H9 (cell line): ENCODE measurements around the gene MRAS. TPM values are rescaled to one million over a fixed set of nuclear protein-coding genes. Genes with fewer than 3 reads are reported as not detected.

Experiments used
- DNase-seq: peaks from one replicate; pipeline ENCODE4 v3.0.0-alpha.2; 2017
- H2AFZ ChIP-seq: one replicate; pipeline ENCODE4 v1.6.1; 2013; ENCODE audit warnings: mild to moderate bottlenecking, low read length, control low read depth, moderate library complexity
- H2AK5ac ChIP-seq: 2 replicates; pipeline ENCODE4 v1.6.1; 2013; ENCODE audit warnings: low read length, control low read depth, mixed read lengths; ENCODE audit not compliant: insufficient read length
- H2BK120ac ChIP-seq: one replicate; pipeline ENCODE4 v1.6.1; 2013; ENCODE audit warnings: low read depth, mild to moderate bottlenecking, low read length, control low read depth, inconsistent platforms; ENCODE audit not compliant: poor library complexity, severe bottlenecking
- H2BK12ac ChIP-seq: 2 replicates; pipeline ENCODE4 v1.6.1; 2013; ENCODE audit warnings: low read length, control low read depth, mixed read lengths, low read depth; ENCODE audit not compliant: insufficient read length
- H2BK15ac ChIP-seq: 2 replicates; pipeline ENCODE4 v1.6.1; 2013; ENCODE audit warnings: low read depth, low read length, control low read depth
- H2BK20ac ChIP-seq: one replicate; pipeline ENCODE4 v1.6.1; 2013; ENCODE audit warnings: low read depth, mild to moderate bottlenecking, low read length, control low read depth, inconsistent platforms; ENCODE audit not compliant: poor library complexity, severe bottlenecking
- H2BK5ac ChIP-seq: 2 replicates; pipeline ENCODE4 v1.6.1; 2013; ENCODE audit warnings: low read length, control low read depth, mixed read lengths; ENCODE audit not compliant: insufficient read length
- H3K14ac ChIP-seq: 2 replicates; pipeline ENCODE4 v1.6.1; 2013; ENCODE audit warnings: low read length, control low read depth; ENCODE audit not compliant: insufficient read depth
- H3K18ac ChIP-seq: 2 replicates; pipeline ENCODE4 v1.6.1; 2013; ENCODE audit warnings: low read depth, mild to moderate bottlenecking, mixed read lengths, low read length, control low read depth; ENCODE audit not compliant: insufficient read length
- H3K23ac ChIP-seq: 2 replicates; pipeline ENCODE4 v1.6.1; 2013; ENCODE audit warnings: low read length, control low read depth, mixed read lengths, low read depth; ENCODE audit not compliant: insufficient read length
- H3K23me2 ChIP-seq: 2 replicates; pipeline ENCODE4 v1.6.1; 2013; ENCODE audit warnings: low read depth, mild to moderate bottlenecking, mixed read lengths, low read length, control low read depth; ENCODE audit not compliant: insufficient read length, poor library complexity, severe bottlenecking
- H3K27ac ChIP-seq: 2 replicates; pipeline ENCODE4 v1.5.1; 2013; ENCODE audit warnings: low read length, control low read depth, mixed read lengths, low read depth; ENCODE audit not compliant: insufficient read length
- H3K27me3 ChIP-seq: 2 replicates; pipeline ENCODE4 v1.6.1; 2013; ENCODE audit warnings: low read length, control low read depth, inconsistent platforms; ENCODE audit not compliant: insufficient read depth
- H3K4ac ChIP-seq: 2 replicates; pipeline ENCODE4 v1.6.1; 2013; ENCODE audit warnings: low read depth, mild to moderate bottlenecking, control low read depth, inconsistent platforms, low read length, moderate library complexity
- H3K4me1 ChIP-seq: 2 replicates; pipeline ENCODE4 v1.6.1; 2013; ENCODE audit warnings: low read length, control low read depth, inconsistent platforms; ENCODE audit not compliant: insufficient read depth
- H3K4me2 ChIP-seq: 2 replicates; pipeline ENCODE4 v1.6.1; 2013; ENCODE audit warnings: low read length, control low read depth, mixed read lengths; ENCODE audit not compliant: insufficient read length, insufficient read depth
- H3K56ac ChIP-seq: 2 replicates; pipeline ENCODE4 v1.6.1; 2013; ENCODE audit warnings: low read depth, mild to moderate bottlenecking, mixed read lengths, low read length, control low read depth; ENCODE audit not compliant: insufficient read length
- H3K79me1 ChIP-seq: 2 replicates; pipeline ENCODE4 v1.6.1; 2013; ENCODE audit warnings: low read depth, mild to moderate bottlenecking, moderate library complexity, low read length, control low read depth, inconsistent platforms; ENCODE audit not compliant: insufficient read depth, poor library complexity, severe bottlenecking
- H3K79me2 ChIP-seq: 2 replicates; pipeline ENCODE4 v1.6.1; 2013; ENCODE audit warnings: low read length, control low read depth, inconsistent platforms; ENCODE audit not compliant: insufficient read depth
- H3K9ac ChIP-seq: 2 replicates; pipeline ENCODE4 v1.6.1; 2013; ENCODE audit warnings: low read length, control low read depth, mixed read lengths; ENCODE audit not compliant: insufficient read length; ENCODE audit errors: extremely low read depth
- H3K9me3 ChIP-seq: one replicate; pipeline ENCODE4 v1.6.1; 2013; ENCODE audit warnings: low read depth, low read length, inconsistent platforms; ENCODE audit not compliant: control insufficient read depth
- H3T11ph ChIP-seq: one replicate; pipeline ENCODE4 v1.6.1; 2013; ENCODE audit warnings: mild to moderate bottlenecking, low read length, control low read depth, inconsistent platforms
- H4K20me1 ChIP-seq: one replicate; pipeline ENCODE4 v1.6.1; 2013; ENCODE audit not compliant: control insufficient read depth, insufficient read length, insufficient read depth
- H4K5ac ChIP-seq: 2 replicates; pipeline ENCODE4 v1.6.1; 2013; ENCODE audit warnings: low read depth, mild to moderate bottlenecking, mixed read lengths, low read length, control low read depth; ENCODE audit not compliant: insufficient read length
- H4K8ac ChIP-seq: replicated peaks from 2 replicates; pipeline ENCODE4 v1.6.1; 2013; ENCODE audit warnings: low read length, control low read depth, mixed read lengths, low read depth; ENCODE audit not compliant: insufficient read length
- H4K91ac ChIP-seq: 2 replicates; pipeline ENCODE4 v1.6.1; 2013; ENCODE audit warnings: low read depth, mild to moderate bottlenecking, moderate library complexity, mixed read lengths, low read length, control low read depth; ENCODE audit not compliant: insufficient read length
- H3K27ac Mint-ChIP-seq, 3 experiments: 2 replicates in 2 of 3; 3 replicates in 1 of 3; pipeline ENCODE4 v1.8.0; 2020 to 2021; ENCODE audit warnings: mixed read lengths in 3 of 3, mild to moderate bottlenecking in 1 of 3, moderate library complexity in 1 of 3
- H3K27me3 Mint-ChIP-seq: 2 replicates; pipeline ENCODE4 v1.8.0; 2021; ENCODE audit warnings: low read depth, mild to moderate bottlenecking, moderate library complexity, mixed read lengths
- H3K36me3 Mint-ChIP-seq, 3 experiments: 2 replicates in 2 of 3; 3 replicates in 1 of 3; pipeline ENCODE4 v1.8.0; 2020 to 2021; ENCODE audit warnings: low read depth in 3 of 3, mixed read lengths in 3 of 3; ENCODE audit not compliant: insufficient read depth in 1 of 3
- H3K4me1 Mint-ChIP-seq, 2 experiments: 2 replicates each; pipeline ENCODE4 v1.8.0; 2020; ENCODE audit warnings: mixed read lengths in 2 of 2
- H3K4me3 Mint-ChIP-seq, 2 experiments: 2 replicates in 1 of 2; 3 replicates in 1 of 2; pipeline ENCODE4 v1.8.0; 2020 to 2021; ENCODE audit warnings: mild to moderate bottlenecking in 2 of 2, mixed read lengths in 2 of 2, moderate library complexity in 1 of 2
- H3K9me3 Mint-ChIP-seq, 2 experiments: 2 replicates in 1 of 2; 3 replicates in 1 of 2; pipeline ENCODE4 v1.8.0; 2020; ENCODE audit warnings: mild to moderate bottlenecking in 2 of 2, mixed read lengths in 2 of 2, moderate library complexity in 1 of 2
- CTCF ChIP-seq: fragments of 200-600 bp; sonication (generic); conservative IDR thresholded peaks from 3 replicates; pipeline ENCODE4 v1.8.0; 2021; ENCODE audit warnings: antibody characterized with exemption, mild to moderate bottlenecking
- WGBS: extraction: QIAGEN DNeasy Blood & Tissue Kit; methylation state at CpG from one replicate; pipeline ENCODE4 v1.1.7; 2013; ENCODE audit warnings: missing lambda C conversion rate, low lambda C conversion rate, mixed read lengths; ENCODE audit not compliant: insufficient read length; ENCODE audit errors: extremely low coverage; 5-methylcytosine and 5-hydroxymethylcytosine counted together
- total RNA-seq: library from RNA; stranded (reverse); gene quantifications from 2 replicates; pipeline ENCODE4 v1.2.1, GENCODE V29; 2021

The MRAS gene
- total RNA-seq, 1 experiment from 2014 or later, result 10.9 TPM

DNA sequence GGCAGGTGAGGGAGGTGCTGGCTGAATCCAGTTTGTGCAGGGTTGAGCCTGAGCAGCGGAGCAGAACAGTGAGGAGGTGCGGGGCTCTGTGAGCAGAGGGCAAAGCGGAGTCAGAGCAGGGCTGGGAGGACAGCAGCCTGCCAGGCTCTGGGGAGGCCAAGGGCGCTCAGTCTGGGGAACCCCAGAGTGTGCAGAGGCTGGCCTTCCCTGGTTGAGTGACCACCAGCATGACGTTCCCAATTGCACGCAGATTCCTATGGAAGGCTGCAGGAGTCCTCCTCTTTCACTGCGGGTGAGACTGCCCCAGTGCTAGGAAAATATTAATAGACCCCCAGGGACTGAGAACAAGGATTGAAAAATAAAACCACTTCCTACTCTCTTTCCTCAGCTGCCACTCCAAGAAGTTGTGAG is 13.2 kb downstream of the MRAS start:
- no peaks in the 10 kb centered on the region for H4K20me1 ChIP-seq
- DNase-seq, result no peak
- TF ChIP-seq CTCF, result no peak
- no peaks in the 10 kb centered on the region for H3K79me1 ChIP-seq
- no peak overlapping the region for H3K18ac ChIP-seq
- Mint-ChIP-seq H3K4me3 (no peak overlapping the region), H3K36me3 (peaks cover 0 to 1% (median 0%) of the 10 kb centered on the region in 3 experiments; a peak in 1 of 7 replicates), H3K4me1 (peaks cover 15 to 36% of the 10 kb centered on the region in 2 experiments), H3K9me3 (no peaks in the 10 kb centered on the region), H3K27ac (peak overlapping the region; percentile 38 to 81 (median 63); a peak in 2 of 7 replicates), H3K27me3 (no peaks in the 10 kb centered on the region)
- H2BK20ac ChIP-seq, result no peak overlapping the region
- no peak overlapping the region for H4K8ac ChIP-seq
- H2AFZ ChIP-seq, result no peak overlapping the region
- no peak overlapping the region for H2BK5ac ChIP-seq
- H3K56ac ChIP-seq, result no peak overlapping the region
- H2BK15ac ChIP-seq, result no peak overlapping the region
- no peak overlapping the region for H3K4me2 ChIP-seq
- no CpG with 5 or more reads among the region's 7 CpGs for WGBS
- H3K79me2 ChIP-seq, result no peaks in the 10 kb centered on the region
- no peak overlapping the region for H4K5ac ChIP-seq
- no peak overlapping the region for H3T11ph ChIP-seq
- no peak overlapping the region for H3K4ac ChIP-seq
- H3K27ac ChIP-seq, result no peak overlapping the region
- H2BK12ac ChIP-seq, result no peak overlapping the region
- no peak overlapping the region for H2AK5ac ChIP-seq
- H3K23me2 ChIP-seq, result no peaks in the 10 kb centered on the region
- no peak overlapping the region for H2BK120ac ChIP-seq
- H3K27me3 ChIP-seq, result no peaks in the 10 kb centered on the region
- H4K91ac ChIP-seq, result no peak overlapping the region
- H3K9me3 ChIP-seq, result no peaks in the 10 kb centered on the region
- no peak overlapping the region for H3K23ac ChIP-seq
- H3K4me1 ChIP-seq, result no peaks in the 10 kb centered on the region
- H3K14ac ChIP-seq, result peak overlapping the region; percentile 8; the same call in 1 of the 2 replicates
- no peak overlapping the region for H3K9ac ChIP-seq
